ENCODE results near the gene KRT10. TPM values are rescaled to one million over a fixed set of nuclear protein-coding genes. Genes with fewer than 3 reads are reported as not detected.

KRT10 gene
- total RNA-seq, 1 experiment from 2014 or later = 24.8 TPM

DNA sequence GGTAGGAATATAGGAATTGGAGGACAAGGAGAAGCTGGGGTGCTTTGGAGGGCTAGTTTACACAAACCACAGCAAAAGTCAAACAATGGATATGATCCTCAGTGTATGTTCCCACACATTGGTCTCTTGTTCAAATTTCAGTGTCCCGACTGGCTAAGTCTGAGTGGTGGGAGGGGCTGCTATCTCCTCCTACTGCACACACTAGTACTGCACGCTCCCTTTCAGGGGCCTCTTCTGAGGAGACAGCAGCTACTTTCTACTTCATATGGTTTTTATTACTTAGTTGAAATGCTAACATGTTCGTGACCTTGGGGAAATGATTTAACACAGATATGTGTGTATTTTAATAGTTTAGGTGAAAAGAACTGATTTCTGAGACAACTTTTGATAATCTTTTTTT lies 18.8 kb upstream of the KRT10 start:
- BruUV-seq (replicated peaks) = no TSS peak
- no peak for DNase-seq
- H3K9me3 ChIP-seq (ENCODE audit: low read length) = no peaks in the 10 kb centered on the region
- H3K27ac ChIP-seq (ENCODE audit: low read length) = no peak overlapping the region
- H3K9ac ChIP-seq (ENCODE audit: low read length) = no peak overlapping the region
- no peaks in the 10 kb centered on the region for H3K9me2 ChIP-seq (replicated peaks; ENCODE audit: low read length)
- H3K4me1 ChIP-seq (ENCODE audit: insufficient read depth, low read length) = no peaks in the 10 kb centered on the region
- H2AFZ ChIP-seq (ENCODE audit: low read length) = no peak overlapping the region
- H3K27me3 ChIP-seq (ENCODE audit: low read length) = no peaks in the 10 kb centered on the region
- CTCF ChIA-PET = no interaction called here
- no peaks in the 10 kb centered on the region for H3K79me2 ChIP-seq (ENCODE audit: low read length)
- TF ChIP-seq, protein P1, sequence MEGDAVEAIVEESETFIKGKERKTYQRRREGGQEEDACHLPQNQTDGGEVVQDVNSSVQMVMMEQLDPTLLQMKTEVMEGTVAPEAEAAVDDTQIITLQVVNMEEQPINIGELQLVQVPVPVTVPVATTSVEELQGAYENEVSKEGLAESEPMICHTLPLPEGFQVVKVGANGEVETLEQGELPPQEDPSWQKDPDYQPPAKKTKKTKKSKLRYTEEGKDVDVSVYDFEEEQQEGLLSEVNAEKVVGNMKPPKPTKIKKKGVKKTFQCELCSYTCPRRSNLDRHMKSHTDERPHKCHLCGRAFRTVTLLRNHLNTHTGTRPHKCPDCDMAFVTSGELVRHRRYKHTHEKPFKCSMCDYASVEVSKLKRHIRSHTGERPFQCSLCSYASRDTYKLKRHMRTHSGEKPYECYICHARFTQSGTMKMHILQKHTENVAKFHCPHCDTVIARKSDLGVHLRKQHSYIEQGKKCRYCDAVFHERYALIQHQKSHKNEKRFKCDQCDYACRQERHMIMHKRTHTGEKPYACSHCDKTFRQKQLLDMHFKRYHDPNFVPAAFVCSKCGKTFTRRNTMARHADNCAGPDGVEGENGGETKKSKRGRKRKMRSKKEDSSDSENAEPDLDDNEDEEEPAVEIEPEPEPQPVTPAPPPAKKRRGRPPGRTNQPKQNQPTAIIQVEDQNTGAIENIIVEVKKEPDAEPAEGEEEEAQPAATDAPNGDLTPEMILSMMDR (conservative IDR thresholded peaks at IDR 0.05; ENCODE audit: low read depth, low read length) = no peak
- TF ChIP-seq EZH2phosphoT487 (IDR thresholded peaks at IDR 0.05; ENCODE audit: borderline replicate concordance, low read length) = no peak
- H3K36me3 ChIP-seq (ENCODE audit: low read depth, low read length) = no peaks in the 10 kb centered on the region
- H3K4me3 ChIP-seq (ENCODE audit: low read length) = no peak overlapping the region
- no peak overlapping the region for H3K4me2 ChIP-seq (ENCODE audit: low read length)
- ATAC-seq = no peak
- intact Hi-C loops (cut with micrococcal nuclease) = no loop called here
- H4K20me1 ChIP-seq (ENCODE audit: low read length) = no peaks in the 10 kb centered on the region
- H3F3A ChIP-seq (ENCODE audit: low read length, unreplicated experiment) = no peaks in the 10 kb centered on the region
- POLR2A ChIA-PET (ENCODE audit: unreplicated experiment) = no interaction called here

DNA sequence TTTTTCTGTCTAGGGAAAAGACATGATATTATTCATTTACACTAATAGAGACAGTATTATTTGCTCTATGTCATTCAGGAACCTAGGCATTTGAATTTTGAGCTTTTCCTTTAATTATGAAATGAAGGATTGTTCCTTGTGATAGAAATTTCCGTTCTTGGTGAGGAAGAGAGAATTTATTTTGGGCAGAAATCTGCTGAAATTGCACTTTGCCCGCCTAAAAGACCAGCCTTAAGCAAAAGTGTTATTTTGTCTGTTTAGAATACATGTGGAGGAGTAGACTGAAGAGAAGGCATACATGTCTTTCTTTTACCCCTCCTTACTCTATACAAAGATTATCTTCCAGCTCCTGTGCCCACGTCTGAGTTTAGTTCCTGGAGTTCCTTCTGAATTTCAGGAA lies 16.8 kb upstream of the KRT10 start:
- Histone ChIP-seq H3K9me3 (ENCODE audit: low read length) (no peaks in the 10 kb centered on the region), H3K4me3 (ENCODE audit: low read length) (no peak overlapping the region), H4K20me1 (ENCODE audit: low read length) (no peaks in the 10 kb centered on the region), H3K9me2 (replicated peaks; ENCODE audit: low read length) (no peaks in the 10 kb centered on the region), H3F3A (ENCODE audit: low read length, unreplicated experiment) (no peaks in the 10 kb centered on the region), H3K79me2 (ENCODE audit: low read length) (no peaks in the 10 kb centered on the region), H2AFZ (ENCODE audit: low read length) (no peak overlapping the region), H3K27ac (ENCODE audit: low read length) (no peak overlapping the region), H3K4me1 (ENCODE audit: insufficient read depth, low read length) (no peaks in the 10 kb centered on the region), H3K36me3 (ENCODE audit: low read depth, low read length) (no peaks in the 10 kb centered on the region), H3K27me3 (ENCODE audit: low read length) (no peaks in the 10 kb centered on the region), H3K9ac (ENCODE audit: low read length) (no peak overlapping the region), H3K4me2 (ENCODE audit: low read length) (no peak overlapping the region)
- ATAC-seq (no peak), DNase-seq (no peak)
- intact Hi-C loops (cut with micrococcal nuclease) = no loop called here
- no TSS peak for BruUV-seq (replicated peaks)
- CTCF ChIA-PET = no interaction called here
- POLR2A ChIA-PET (ENCODE audit: unreplicated experiment) = no interaction called here
- TF ChIP-seq, protein P1 (conservative IDR thresholded peaks at IDR 0.05; ENCODE audit: low read depth, low read length) = no peak
- TF ChIP-seq EZH2phosphoT487 (IDR thresholded peaks at IDR 0.05; ENCODE audit: borderline replicate concordance, low read length) (no peak), EZH2 (IDR thresholded peaks at IDR 0.05; ENCODE audit: low read length, unreplicated experiment) (no peak)

DNA sequence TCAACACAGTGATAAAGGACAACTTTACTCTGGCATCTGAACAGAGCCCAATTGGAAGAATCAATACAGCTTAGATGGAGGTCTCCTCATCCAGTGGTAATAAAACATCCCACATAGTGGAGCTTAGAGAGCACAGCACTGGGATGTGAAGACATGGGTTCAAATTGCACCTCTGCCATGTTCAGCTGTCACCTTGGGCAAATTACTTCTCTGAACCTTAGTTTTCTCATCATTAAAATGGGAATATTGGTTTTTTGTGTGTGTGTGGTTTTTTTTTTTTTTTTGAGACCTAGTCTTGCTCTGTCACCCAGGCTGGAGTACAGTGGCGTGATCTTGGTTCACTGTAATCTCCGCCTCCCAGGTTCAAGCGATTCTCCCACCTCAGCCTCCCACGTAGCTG lies 13.6 kb upstream of the KRT10 start:
- CTCF ChIA-PET = no interaction called here
- H3K4me1 ChIP-seq (ENCODE audit: insufficient read depth, low read length) = no peaks in the 10 kb centered on the region
- H4K20me1 ChIP-seq (ENCODE audit: low read length) = no peaks in the 10 kb centered on the region
- H2AFZ ChIP-seq (ENCODE audit: low read length) = no peak overlapping the region
- no peak overlapping the region for H3K4me2 ChIP-seq (ENCODE audit: low read length)
- POLR2A ChIA-PET (ENCODE audit: unreplicated experiment) = no interaction called here
- no peaks in the 10 kb centered on the region for H3F3A ChIP-seq (ENCODE audit: low read length, unreplicated experiment)
- H3K9me3 ChIP-seq (ENCODE audit: low read length) = no peaks in the 10 kb centered on the region
- no peak for DNase-seq
- ATAC-seq = no peak
- H3K36me3 ChIP-seq (ENCODE audit: low read depth, low read length) = no peaks in the 10 kb centered on the region
- H3K4me3 ChIP-seq (ENCODE audit: low read length) = no peak overlapping the region
- H3K27me3 ChIP-seq (ENCODE audit: low read length) = no peaks in the 10 kb centered on the region
- H3K9ac ChIP-seq (ENCODE audit: low read length) = no peak overlapping the region
- no peaks in the 10 kb centered on the region for H3K79me2 ChIP-seq (ENCODE audit: low read length)
- intact Hi-C loops (cut with micrococcal nuclease) = no loop called here
- no peaks in the 10 kb centered on the region for H3K9me2 ChIP-seq (replicated peaks; ENCODE audit: low read length)
- TF ChIP-seq EZH2phosphoT487 (IDR thresholded peaks at IDR 0.05; ENCODE audit: borderline replicate concordance, low read length) (no peak), EZH2 (IDR thresholded peaks at IDR 0.05; ENCODE audit: low read length, unreplicated experiment) (no peak)
- TF ChIP-seq, protein P1 (conservative IDR thresholded peaks at IDR 0.05; ENCODE audit: low read depth, low read length) = no peak
- BruUV-seq (replicated peaks) = no TSS peak
- no peak overlapping the region for H3K27ac ChIP-seq (ENCODE audit: low read length)
